Tibial artery (tissue), 4 donors: ENCODE data around the gene GRIK5.

ENCODE experiments used
- DNase-seq, 2 donors: peaks; one replicate each; pipeline ENCODE4 v3.0.0-alpha.2; 2019
- H3K27ac ChIP-seq, 2 donors: fragments of 200-600 bp; sonication (generic) in 1 of 2; 1 replicate in 1 of 2; 2 replicates in 1 of 2; pipeline ENCODE4 v1.5.1; 2018 to 2019; ENCODE audit warnings: mild to moderate bottlenecking in 1 of 2
- H3K27me3 ChIP-seq, 2 donors: fragments of 200-600 bp; sonication (generic) in 1 of 2; one replicate each; pipeline versions ENCODE4 v1.5.1 to v1.6.0; 2016 to 2019
- H3K36me3 ChIP-seq, 3 donors: fragments of 200-600 bp; sonication (generic) in 2 of 3; one replicate each; pipeline ENCODE4 v1.5.1; 2016 to 2019; ENCODE audit warnings: mild to moderate bottlenecking in 2 of 3
- H3K4me1 ChIP-seq, 4 donors: fragments of 200-600 bp; sonication (generic) in 2 of 4; 1 replicate in 3 of 4; 2 replicates in 1 of 4; pipeline ENCODE4 v1.5.1; 2016 to 2019
- H3K4me3 ChIP-seq, 2 donors: fragments of 200-600 bp; sonication (generic) in 1 of 2; 1 replicate in 1 of 2; 2 replicates in 1 of 2; pipeline ENCODE4 v1.5.1; 2018 to 2019; ENCODE audit warnings: mild to moderate bottlenecking in 2 of 2
- H3K9me3 ChIP-seq, 3 donors: fragments of 200-600 bp; sonication (generic) in 1 of 3; one replicate each; pipeline ENCODE4 v1.5.1; 2016 to 2019
- CTCF ChIP-seq, 2 experiments: fragments of 200-600 bp in 1 of 2; fragments of 450-650 bp in 1 of 2; IDR thresholded peaks; one replicate each; pipeline ENCODE4 v1.5.1; 2017 to 2019; ENCODE audit warnings: antibody characterized with exemption in 2 of 2, mild to moderate bottlenecking in 1 of 2, moderate library complexity in 1 of 2
- intact Hi-C: fragments of 100-400 bp; cut with DNase I; formaldehyde crosslinking; loops from one replicate; pipeline ENCODE4 v1.15.0; 2023; ENCODE audit warnings: low total_unique reads

Gene GRIK5

DNA sequence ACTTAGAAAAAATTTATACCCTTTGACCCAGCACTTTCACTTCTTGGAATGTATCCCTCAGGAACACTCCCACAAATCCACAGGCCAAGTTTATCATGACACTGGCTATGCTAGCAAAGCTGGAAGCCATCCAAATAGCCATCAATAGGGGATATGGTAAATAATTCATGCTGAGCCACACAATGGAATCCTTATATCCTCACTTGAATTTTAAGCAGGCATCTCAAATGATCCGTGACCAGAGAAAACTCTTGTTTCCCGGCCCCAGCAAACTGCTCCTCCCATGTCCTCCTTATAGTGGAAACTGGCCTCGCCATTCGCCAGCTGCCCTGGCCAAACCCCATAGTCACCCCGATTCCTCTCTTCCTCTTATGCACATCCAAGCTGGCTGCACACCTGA, 37.6 kb downstream of the GRIK5 start:
- Histone ChIP-seq H3K4me1 (no peaks in the 10 kb centered on the region), H3K27ac (no peak overlapping the region), H3K36me3 (peaks cover 0 to 9% (median under 1%) of the 10 kb centered on the region in 3 donors), H3K4me3 (no peak overlapping the region), H3K9me3 (no peaks in the 10 kb centered on the region), H3K27me3 (no peaks in the 10 kb centered on the region)
- intact Hi-C loops: no loop called here
- no peak for DNase-seq
- TF ChIP-seq CTCF (IDR thresholded peaks at IDR 0.05): no peak

DNA sequence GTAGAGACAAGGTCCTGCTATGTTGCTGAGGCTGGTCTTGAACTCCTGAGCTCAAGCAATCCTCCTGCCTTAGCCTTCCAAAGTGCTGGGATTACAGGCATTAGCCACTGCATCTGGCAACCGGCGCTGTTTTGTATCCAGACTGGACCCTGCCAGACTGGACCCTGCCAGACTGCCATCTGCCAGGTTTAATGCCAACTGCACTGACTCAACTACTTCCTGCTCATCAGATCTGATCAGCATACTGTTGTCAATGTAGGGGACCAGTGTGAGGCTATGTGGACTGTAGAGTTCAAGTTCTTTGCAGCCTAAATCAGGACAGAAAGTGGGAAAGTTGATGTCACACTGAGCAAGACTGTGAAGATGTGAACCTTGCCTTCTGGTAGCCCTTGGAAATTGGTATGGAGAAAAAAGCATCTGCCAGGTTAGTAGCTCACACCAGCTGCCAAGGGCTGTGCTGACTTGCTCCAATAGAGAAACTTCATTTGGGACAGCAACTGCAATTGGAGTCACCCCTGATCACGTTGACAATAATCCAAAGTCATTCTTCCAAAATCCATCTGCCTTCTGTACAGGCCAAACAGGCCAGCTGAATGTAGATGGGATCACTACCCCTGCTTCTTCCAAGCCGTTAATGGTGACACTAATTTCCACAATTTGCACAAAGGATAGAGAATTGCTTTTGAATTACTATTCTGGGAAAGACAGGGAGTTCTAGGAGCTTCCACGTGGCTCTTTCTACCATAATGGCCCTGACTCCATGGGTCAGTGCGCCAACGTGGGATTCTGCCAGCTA, 39.2 kb downstream of the GRIK5 start:
- no peak for DNase-seq
- H3K36me3 ChIP-seq: no peaks in the 10 kb centered on the region
- intact Hi-C loops: no loop called here
- no peak overlapping the region for H3K27ac ChIP-seq
- no peaks in the 10 kb centered on the region for H3K9me3 ChIP-seq
- H3K4me1 ChIP-seq: no peaks in the 10 kb centered on the region
- H3K4me3 ChIP-seq: no peak overlapping the region
- no peaks in the 10 kb centered on the region for H3K27me3 ChIP-seq
- no peak for TF ChIP-seq CTCF (IDR thresholded peaks at IDR 0.05)

- Histone ChIP-seq H3K27me3 (no peaks in the 10 kb centered on the region), H3K27ac (no peak overlapping the region), H3K4me3 (no peak overlapping the region), H3K9me3 (no peaks in the 10 kb centered on the region), H3K36me3 (no peaks in the 10 kb centered on the region), H3K4me1 (peaks cover 0 to 17% (median 12%) of the 10 kb centered on the region in 4 donors)
- DNase-seq: no peak
- no peak for TF ChIP-seq CTCF (IDR thresholded peaks at IDR 0.05)
- intact Hi-C loops: no loop called here
These were observed 41.4 kb downstream of the GRIK5 start for GRCh38 chr19:42028304-42029216.

DNA sequence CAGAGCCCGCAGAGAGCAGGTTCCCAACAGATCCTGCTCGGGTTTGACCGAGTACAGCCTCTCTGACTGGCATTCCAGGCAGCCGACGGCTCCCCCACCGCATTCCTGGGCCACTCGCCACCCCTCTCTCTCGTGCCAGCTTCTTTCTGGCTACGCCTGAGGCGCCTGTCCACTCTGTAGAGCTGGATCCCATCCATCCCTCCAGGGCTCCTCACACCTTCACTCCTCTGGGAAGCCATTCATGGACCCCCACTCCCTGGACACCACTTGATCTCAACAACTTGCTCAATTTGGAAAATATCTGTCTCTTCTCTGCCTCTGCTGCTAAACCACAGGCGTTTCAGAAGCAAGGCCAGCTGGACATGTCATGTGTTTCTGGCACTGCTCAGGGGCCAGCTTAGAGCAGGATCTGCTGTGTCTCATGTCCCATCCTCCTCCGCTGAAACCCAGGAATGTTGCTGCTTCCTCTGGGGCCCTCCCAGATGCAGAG, 45.3 kb downstream of the GRIK5 start:
- H3K27ac ChIP-seq: peak overlapping the region in 1 of 2 donors; percentile 40
- no peaks in the 10 kb centered on the region for H3K27me3 ChIP-seq
- no peak overlapping the region for H3K4me3 ChIP-seq
- H3K4me1 ChIP-seq: peaks cover 0 to 17% (median 12%) of the 10 kb centered on the region in 4 donors
- peaks cover 5 to 21% (median 7%) of the 10 kb centered on the region in 3 donors for H3K36me3 ChIP-seq
- H3K9me3 ChIP-seq: no peaks in the 10 kb centered on the region
- intact Hi-C loops: no loop called here
- no peak for TF ChIP-seq CTCF (IDR thresholded peaks at IDR 0.05)
- DNase-seq: no peak

- Histone ChIP-seq H3K4me3 (no peak overlapping the region), H3K9me3 (no peaks in the 10 kb centered on the region), H3K27me3 (no peaks in the 10 kb centered on the region)
These were observed 46.1 kb downstream of the GRIK5 start for GRCh38 chr19:42023943-42024260.

More at GRCh38 chr19:42023943-42024260, 46.1 kb downstream of the GRIK5 start:
- no peak for DNase-seq
- Histone ChIP-seq H3K36me3 (peaks cover 10 to 21% (median 11%) of the 10 kb centered on the region in 3 donors), H3K27ac (no peak overlapping the region), H3K4me1 (peaks cover 0 to 17% (median 12%) of the 10 kb centered on the region in 4 donors)
- TF ChIP-seq CTCF (IDR thresholded peaks at IDR 0.05): no peak
- intact Hi-C loops: no loop called here
